Measurements from ENCODE around the gene CDV3.
"Not testable (repeated sequence)": the region's sequence is repeated elsewhere in the genome, so short reads cannot be mapped to it uniquely, and the experiment has no call there.

CDV3 gene

GRCh38 chr3:133549565-133549964 is 23.9 kb upstream of the CDV3 start:
- Histone ChIP-seq H3K4me2 (ENCODE audit: low read length) (no peak overlapping the region), H3K79me2 (no peaks in the 10 kb centered on the region), H3K27me3 (ENCODE audit: control insufficient read depth, insufficient read depth, low read length) (no peaks in the 10 kb centered on the region), H3K4me3 (ENCODE audit: low read depth, low read length) (no peak overlapping the region), H3K9ac (no peak overlapping the region), H2AFZ (no peak overlapping the region), H3K4me1 (peaks cover 10% of the 10 kb centered on the region), H3K9me3 (ENCODE audit: control insufficient read depth, low read length) (no peaks in the 10 kb centered on the region), H3K36me3 (ENCODE audit: control insufficient read depth, insufficient read depth, low read length) (no peaks in the 10 kb centered on the region), H3K27ac (no peak overlapping the region)
- TF ChIP-seq CTCF (IDR thresholded peaks at IDR 0.05): no peak

- not testable (repeated sequence) for H3K9me3 ChIP-seq (ENCODE audit: control insufficient read depth, low read length); H3K4me2 ChIP-seq (ENCODE audit: low read length); H3K27me3 ChIP-seq (ENCODE audit: control insufficient read depth, insufficient read depth, low read length); H3K27ac ChIP-seq; H3K79me2 ChIP-seq; H2AFZ ChIP-seq; H3K36me3 ChIP-seq (ENCODE audit: control insufficient read depth, insufficient read depth, low read length); H3K9ac ChIP-seq; H3K4me3 ChIP-seq (ENCODE audit: low read depth, low read length)
- peaks cover 10% of the 10 kb centered on the region for H3K4me1 ChIP-seq
These were observed 21.9 kb upstream of the CDV3 start for GRCh38 chr3:133551589-133551988.

- no peak for TF ChIP-seq CTCF (IDR thresholded peaks at IDR 0.05)
- H3K4me1 ChIP-seq: no peaks in the 10 kb centered on the region
These were observed 11.8 kb upstream of the CDV3 start for GRCh38 chr3:133561679-133562078.

GRCh38 chr3:133562376-133562775 is 11.1 kb upstream of the CDV3 start:
- TF ChIP-seq CTCF (IDR thresholded peaks at IDR 0.05): no peak
- H3K36me3 ChIP-seq (ENCODE audit: control insufficient read depth, insufficient read depth, low read length): no peaks in the 10 kb centered on the region
- no peak overlapping the region for H2AFZ ChIP-seq
- no peak overlapping the region for H3K4me2 ChIP-seq (ENCODE audit: low read length)
- H3K27ac ChIP-seq: no peak overlapping the region
- no peaks in the 10 kb centered on the region for H3K9me3 ChIP-seq (ENCODE audit: control insufficient read depth, low read length)
- no peaks in the 10 kb centered on the region for H3K79me2 ChIP-seq
- H3K9ac ChIP-seq: no peak overlapping the region
- H3K4me3 ChIP-seq (ENCODE audit: low read depth, low read length): no peak overlapping the region
- no peaks in the 10 kb centered on the region for H3K4me1 ChIP-seq
- H3K27me3 ChIP-seq (ENCODE audit: control insufficient read depth, insufficient read depth, low read length): no peaks in the 10 kb centered on the region

More at GRCh38 chr3:133561679-133562078, 11.8 kb upstream of the CDV3 start:
- H3K4me2 ChIP-seq (ENCODE audit: low read length): no peak overlapping the region
- H2AFZ ChIP-seq: no peak overlapping the region
- H3K9me3 ChIP-seq (ENCODE audit: control insufficient read depth, low read length): no peaks in the 10 kb centered on the region
- H3K4me3 ChIP-seq (ENCODE audit: low read depth, low read length): no peak overlapping the region
- no peaks in the 10 kb centered on the region for H3K36me3 ChIP-seq (ENCODE audit: control insufficient read depth, insufficient read depth, low read length)
- no peaks in the 10 kb centered on the region for H3K79me2 ChIP-seq
- H3K27ac ChIP-seq: no peak overlapping the region
- no peaks in the 10 kb centered on the region for H3K27me3 ChIP-seq (ENCODE audit: control insufficient read depth, insufficient read depth, low read length)
- H3K9ac ChIP-seq: no peak overlapping the region

- no peaks in the 10 kb centered on the region for H3K36me3 ChIP-seq (ENCODE audit: control insufficient read depth, insufficient read depth, low read length)
- no peaks in the 10 kb centered on the region for H3K79me2 ChIP-seq
- H3K27me3 ChIP-seq (ENCODE audit: control insufficient read depth, insufficient read depth, low read length): no peaks in the 10 kb centered on the region
- no peak overlapping the region for H2AFZ ChIP-seq
- H3K9me3 ChIP-seq (ENCODE audit: control insufficient read depth, low read length): no peaks in the 10 kb centered on the region
- H3K4me3 ChIP-seq (ENCODE audit: low read depth, low read length): no peak overlapping the region
- no peak for TF ChIP-seq CTCF (IDR thresholded peaks at IDR 0.05)
- H3K4me2 ChIP-seq (ENCODE audit: low read length): no peak overlapping the region
- no peak overlapping the region for H3K27ac ChIP-seq
- no peak overlapping the region for H3K9ac ChIP-seq
- H3K4me1 ChIP-seq: no peaks in the 10 kb centered on the region
These were observed 10.3 kb upstream of the CDV3 start for GRCh38 chr3:133563186-133563591.

All from parathyroid adenoma (tissue), 2 donors.